ENCODE results near the gene UQCC2. TPM values are rescaled to one million over a fixed set of nuclear protein-coding genes. Genes with fewer than 3 reads are reported as not detected.

Gene UQCC2
- total and polyA plus RNA-seq, 7 experiments from 2014 or later, result 15.7 to 79.8 (median 27.6) TPM

DNA sequence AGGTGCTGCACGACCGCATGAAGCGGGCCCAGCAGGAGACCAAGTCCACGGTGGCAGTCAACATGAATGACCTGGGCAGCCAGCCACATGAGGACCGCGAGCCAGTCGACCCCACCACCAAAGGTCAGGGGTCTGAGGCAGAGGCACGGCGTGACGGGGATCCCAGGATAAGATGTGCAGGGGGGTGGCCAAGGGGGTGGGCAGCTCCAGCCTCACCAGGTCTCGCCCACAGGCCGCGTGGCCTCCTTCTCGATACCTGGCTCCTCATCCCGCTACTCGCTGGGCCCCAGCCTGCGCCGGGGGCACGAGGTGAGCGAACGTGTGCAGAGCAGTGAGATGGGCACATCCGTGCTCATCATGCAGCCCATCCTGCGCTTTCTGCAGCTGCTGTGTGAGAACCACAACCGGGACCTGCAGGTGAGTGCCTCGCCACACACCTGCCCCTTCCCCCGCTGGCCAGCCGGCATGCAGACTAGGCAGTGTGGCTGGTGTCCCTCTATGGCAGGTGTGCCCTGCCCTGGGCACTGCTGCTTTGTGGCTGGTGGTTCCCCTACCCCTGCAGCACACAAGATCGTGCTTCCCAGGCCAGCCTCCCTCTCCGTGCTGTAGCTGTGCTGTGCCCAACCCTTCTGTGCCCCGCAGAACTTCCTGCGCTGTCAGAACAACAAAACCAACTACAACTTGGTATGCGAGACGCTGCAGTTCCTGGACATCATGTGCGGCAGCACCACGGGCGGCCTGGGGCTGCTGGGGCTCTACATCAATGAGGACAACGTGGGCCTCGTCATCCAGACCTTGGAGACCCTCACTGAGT is 25.9 kb downstream of the UQCC2 start:
- intact Hi-C loops (cut with micrococcal nuclease), result no loop called here
- Histone ChIP-seq H3K27ac (ENCODE audit: low read depth, low read length) (no peak overlapping the region), H3K9me3 (ENCODE audit: control insufficient read depth in 2 of 3, low read length in 3 of 3) (no peaks in the 10 kb centered on the region), H3K4me1 (ENCODE audit: control insufficient read depth in 2 of 2, insufficient read depth in 2 of 2, low read length in 2 of 2) (peaks cover 0 to 11% of the 10 kb centered on the region in 2 donors), H3K4me3 (ENCODE audit: low read length) (no peak overlapping the region), H3K36me3 (ENCODE audit: control insufficient read depth in 2 of 3, insufficient read depth in 3 of 3, low read length in 3 of 3) (peaks cover 0 to 94% (median 19%) of the 10 kb centered on the region in 3 experiments), H3K27me3 (ENCODE audit: control insufficient read depth in 2 of 2, insufficient read depth in 2 of 2, low read length in 2 of 2) (no peaks in the 10 kb centered on the region)
- H3K9me3 Mint-ChIP-seq, result no peaks in the 10 kb centered on the region
- peaks cover 0 to 17% (median 0%) of the 10 kb centered on the region in 7 donors for H3K4me1 Mint-ChIP-seq
- CTCF ChIA-PET, result no interaction called here
- DNase-seq (no peak), ATAC-seq (no peak)
- H3K27me3 Mint-ChIP-seq, result no peaks in the 10 kb centered on the region
- no peak overlapping the region for H3K4me3 Mint-ChIP-seq
- peaks cover 14 to 63% (median 21%) of the 10 kb centered on the region in 5 donors for H3K36me3 Mint-ChIP-seq
- POLR2A ChIA-PET, result interaction anchor here (1.3 kb wide), 1 partner anchor 15 kb away, joined by 3 read pairs; no protein-coding TSS in a partner anchor
- H3K27ac Mint-ChIP-seq, result peak overlapping the region in 3 of 9 donors; percentile 41 to 51 (median 46)

DNA sequence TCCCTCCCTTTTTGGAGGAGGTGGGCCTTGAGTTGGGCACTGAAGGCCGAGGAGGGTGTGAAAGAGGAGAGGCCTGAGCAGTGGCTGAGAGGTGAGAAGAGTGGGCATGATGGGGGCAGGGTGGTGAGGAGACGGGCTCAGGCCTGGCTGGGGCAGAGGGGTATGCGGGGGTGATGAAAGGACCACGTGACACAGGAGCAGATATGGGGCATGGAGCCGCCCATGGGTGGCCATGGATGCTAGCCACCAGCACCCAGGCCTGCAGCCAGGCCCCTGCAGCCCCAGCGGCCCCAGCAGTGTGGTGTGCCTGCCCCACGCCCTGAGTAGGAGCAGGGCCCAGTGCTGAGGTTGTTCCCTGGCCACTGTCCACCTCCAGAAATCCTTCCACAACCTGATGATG is 26.5 kb downstream of the UQCC2 start:
- no peaks in the 10 kb centered on the region for H3K9me3 Mint-ChIP-seq
- H3K36me3 ChIP-seq (ENCODE audit: control insufficient read depth in 2 of 3, insufficient read depth in 3 of 3, low read length in 3 of 3), result peaks cover 0 to 94% (median 25%) of the 10 kb centered on the region in 3 experiments
- H3K27me3 ChIP-seq (ENCODE audit: control insufficient read depth in 2 of 2, insufficient read depth in 2 of 2, low read length in 2 of 2), result no peaks in the 10 kb centered on the region
- H3K4me3 Mint-ChIP-seq, result no peak overlapping the region
- POLR2A ChIA-PET, result no interaction called here
- H3K9me3 ChIP-seq (ENCODE audit: control insufficient read depth in 2 of 3, low read length in 3 of 3), result no peaks in the 10 kb centered on the region
- intact Hi-C loops (cut with micrococcal nuclease), result no loop called here
- H3K4me1 Mint-ChIP-seq, result peaks cover 0 to 17% (median 0%) of the 10 kb centered on the region in 7 donors
- DNase-seq (no peak), ATAC-seq (no peak)
- peaks cover 0 to 11% of the 10 kb centered on the region in 2 donors for H3K4me1 ChIP-seq (ENCODE audit: control insufficient read depth in 2 of 2, insufficient read depth in 2 of 2, low read length in 2 of 2)
- H3K27me3 Mint-ChIP-seq, result no peaks in the 10 kb centered on the region
- no peak overlapping the region for H3K4me3 ChIP-seq (ENCODE audit: low read length)
- CTCF ChIA-PET, result interaction anchor here (0.5 kb wide), 1 partner anchor 1711 kb away, joined by 3 read pairs; no protein-coding TSS in a partner anchor
- H3K27ac ChIP-seq (ENCODE audit: low read depth, low read length), result no peak overlapping the region
- peaks cover 14 to 66% (median 21%) of the 10 kb centered on the region in 5 donors for H3K36me3 Mint-ChIP-seq
- H3K27ac Mint-ChIP-seq, result peak overlapping the region in 1 of 9 donors; percentile 41

DNA sequence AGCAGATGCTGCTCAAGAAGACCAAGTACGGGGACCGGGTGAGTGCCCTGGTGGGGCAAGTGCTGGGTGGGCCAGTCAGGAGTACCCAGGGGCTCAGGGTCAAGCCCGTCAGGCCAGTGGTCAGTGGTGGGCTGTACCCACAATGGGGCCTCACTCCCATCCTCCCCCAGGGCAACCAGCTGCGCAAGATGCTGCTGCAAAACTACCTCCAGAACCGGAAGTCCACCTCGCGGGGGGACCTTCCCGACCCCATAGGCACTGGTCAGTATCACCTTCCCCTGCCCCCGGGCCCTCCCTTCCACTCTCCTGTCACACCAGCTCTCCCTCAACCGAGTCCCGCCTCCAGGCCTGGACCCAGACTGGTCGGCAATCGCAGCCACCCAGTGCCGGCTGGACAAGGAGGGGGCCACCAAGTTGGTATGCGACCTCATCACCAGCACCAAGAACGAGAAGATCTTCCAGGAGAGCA is 27.0 kb downstream of the UQCC2 start:
- Histone ChIP-seq H3K36me3 (ENCODE audit: control insufficient read depth in 2 of 3, insufficient read depth in 3 of 3, low read length in 3 of 3) (peaks cover 0 to 94% (median 26%) of the 10 kb centered on the region in 3 experiments), H3K27ac (ENCODE audit: low read depth, low read length) (no peak overlapping the region), H3K4me1 (ENCODE audit: control insufficient read depth in 2 of 2, insufficient read depth in 2 of 2, low read length in 2 of 2) (peaks cover 0 to 11% of the 10 kb centered on the region in 2 donors), H3K27me3 (ENCODE audit: control insufficient read depth in 2 of 2, insufficient read depth in 2 of 2, low read length in 2 of 2) (no peaks in the 10 kb centered on the region), H3K9me3 (ENCODE audit: control insufficient read depth in 2 of 3, low read length in 3 of 3) (no peaks in the 10 kb centered on the region), H3K4me3 (ENCODE audit: low read length) (no peak overlapping the region)
- ATAC-seq (no peak), DNase-seq (no peak)
- Mint-ChIP-seq H3K9me3 (no peaks in the 10 kb centered on the region), H3K27me3 (no peaks in the 10 kb centered on the region), H3K27ac (no peak overlapping the region), H3K4me3 (no peak overlapping the region), H3K36me3 (peaks cover 16 to 67% (median 17%) of the 10 kb centered on the region in 5 donors), H3K4me1 (peaks cover 0 to 17% (median 0%) of the 10 kb centered on the region in 7 donors)
- ChIA-PET POLR2A (interaction anchor here (1.3 kb wide), 1 partner anchor 13 kb away, joined by 4 read pairs; no protein-coding TSS in a partner anchor), CTCF (interaction anchor here (0.5 to 1.9 kb wide), 3 partner anchors 10 to 1710 kb away, joined by 3 to 6 read pairs (median 3); no protein-coding TSS in a partner anchor)
- intact Hi-C loops (cut with micrococcal nuclease), result no loop called here

DNA sequence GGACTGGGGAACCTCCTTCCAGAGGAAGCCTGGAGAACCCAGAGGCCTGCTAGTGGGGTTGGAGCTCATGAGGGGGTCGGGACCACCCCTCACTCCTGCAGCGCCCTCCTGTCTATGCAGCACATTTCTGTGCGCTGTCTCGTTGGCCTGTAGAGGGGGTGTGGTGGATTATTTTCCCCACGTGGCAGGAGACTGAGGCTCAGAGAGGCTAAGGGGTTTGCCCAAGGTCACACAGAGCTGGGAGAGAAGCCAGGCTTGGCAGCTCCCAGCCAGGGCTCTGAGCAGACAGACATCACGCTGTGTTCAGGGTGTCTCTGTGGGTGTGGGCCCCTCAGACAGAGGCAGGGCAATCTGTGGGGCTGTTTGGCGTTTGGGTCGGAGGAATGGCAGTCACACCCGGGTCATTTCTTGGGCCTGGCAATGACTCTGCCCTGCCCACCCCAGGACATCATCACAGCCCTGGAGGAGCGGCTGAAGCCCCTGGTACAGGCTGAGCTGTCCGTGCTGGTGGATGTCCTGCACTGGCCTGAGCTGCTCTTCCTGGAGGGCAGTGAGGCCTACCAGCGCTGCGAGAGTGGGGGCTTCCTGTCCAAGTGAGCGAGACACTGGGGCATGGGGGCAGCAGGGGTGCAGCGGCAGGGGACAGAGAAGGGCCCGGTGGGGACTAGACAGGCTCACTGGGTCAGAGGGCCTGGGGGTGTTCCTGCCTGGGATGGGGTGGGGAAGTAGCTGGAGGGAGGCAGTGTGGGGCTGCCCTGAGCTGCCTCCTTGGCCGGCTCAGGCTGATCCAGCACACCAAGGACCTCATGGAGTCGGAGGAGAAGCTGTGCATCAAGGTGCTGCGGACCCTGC is 27.7 kb downstream of the UQCC2 start:
- Histone ChIP-seq H3K36me3 (ENCODE audit: control insufficient read depth in 2 of 3, insufficient read depth in 3 of 3, low read length in 3 of 3) (peaks cover 0 to 94% (median 26%) of the 10 kb centered on the region in 3 experiments), H3K4me3 (ENCODE audit: low read length) (no peak overlapping the region), H3K27ac (ENCODE audit: low read depth, low read length) (peak overlapping the region; percentile 43), H3K9me3 (ENCODE audit: control insufficient read depth in 2 of 3, low read length in 3 of 3) (no peaks in the 10 kb centered on the region), H3K27me3 (ENCODE audit: control insufficient read depth in 2 of 2, insufficient read depth in 2 of 2, low read length in 2 of 2) (no peaks in the 10 kb centered on the region), H3K4me1 (ENCODE audit: control insufficient read depth in 2 of 2, insufficient read depth in 2 of 2, low read length in 2 of 2) (peaks cover 0 to 11% of the 10 kb centered on the region in 2 donors)
- Mint-ChIP-seq H3K27ac (peak overlapping the region in 3 of 9 donors; percentile 31 to 77 (median 66)), H3K9me3 (no peaks in the 10 kb centered on the region), H3K4me3 (no peak overlapping the region), H3K27me3 (no peaks in the 10 kb centered on the region), H3K4me1 (peaks cover 0 to 17% (median 0%) of the 10 kb centered on the region in 7 donors), H3K36me3 (peaks cover 10 to 66% (median 15%) of the 10 kb centered on the region in 5 donors)
- ATAC-seq (no peak), DNase-seq (no peak)
- ChIA-PET CTCF (interaction anchor here (0.6 to 1.9 kb wide), 4 partner anchors 10 to 98 kb away, joined by 3 to 6 read pairs (median 4); no protein-coding TSS in a partner anchor), POLR2A (interaction anchor here (1.1 to 1.3 kb wide), 2 partner anchors 13 to 27 kb away, joined by 3 to 4 read pairs; no protein-coding TSS in a partner anchor)
- intact Hi-C loops (cut with micrococcal nuclease), result no loop called here

DNA sequence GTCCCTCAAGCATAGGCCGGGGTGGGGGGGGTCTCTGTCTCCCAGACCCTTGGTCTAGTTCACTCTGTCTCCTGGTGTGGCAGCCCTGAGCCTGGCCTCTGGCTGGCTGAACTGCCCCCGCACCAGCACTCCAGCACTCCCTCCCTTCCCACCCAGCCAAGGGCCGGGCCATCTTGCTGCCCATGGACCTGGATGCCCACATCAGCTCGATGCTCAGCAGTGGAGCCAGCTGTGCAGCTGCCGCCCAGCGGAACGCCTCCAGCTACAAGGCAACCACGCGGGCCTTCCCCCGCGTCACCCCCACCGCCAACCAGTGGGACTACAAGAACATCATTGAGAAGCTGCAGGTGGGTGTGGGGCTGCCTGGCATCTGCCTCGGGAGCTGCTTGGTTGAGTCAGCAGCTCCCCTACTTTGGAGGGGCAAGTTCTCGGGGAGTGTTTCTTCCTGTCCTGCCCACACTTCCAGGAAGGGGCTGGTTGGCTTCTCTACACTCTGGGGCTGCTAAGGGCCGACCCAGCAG is 28.4 kb downstream of the UQCC2 start:
- H3K27ac ChIP-seq (ENCODE audit: low read depth, low read length), result peak overlapping the region; percentile 43
- intact Hi-C loops (cut with micrococcal nuclease), result no loop called here
- no peak overlapping the region for H3K4me3 ChIP-seq (ENCODE audit: low read length)
- peaks cover 0 to 11% of the 10 kb centered on the region in 2 donors for H3K4me1 ChIP-seq (ENCODE audit: control insufficient read depth in 2 of 2, insufficient read depth in 2 of 2, low read length in 2 of 2)
- ChIA-PET CTCF (interaction anchor here (0.5 to 1.9 kb wide), 4 partner anchors 10 to 1119 kb away, joined by 3 to 6 read pairs (median 4); no protein-coding TSS in a partner anchor), POLR2A (interaction anchor here (1.1 to 1.3 kb wide), 2 partner anchors 14 to 28 kb away, joined by 3 to 4 read pairs; no protein-coding TSS in a partner anchor)
- Mint-ChIP-seq H3K4me1 (peaks cover 0 to 17% (median 0%) of the 10 kb centered on the region in 7 donors), H3K27me3 (no peaks in the 10 kb centered on the region), H3K36me3 (peaks cover 10 to 64% (median 16%) of the 10 kb centered on the region in 5 donors), H3K27ac (peak overlapping the region in 5 of 9 donors; percentile 31 to 77 (median 66)), H3K9me3 (no peaks in the 10 kb centered on the region), H3K4me3 (peak overlapping the region in 1 of 10 donors; percentile 12)
- peak in 2 of 9 donors; percentile 23 to 39 for DNase-seq
- peak; percentile 52 for ATAC-seq
- no peaks in the 10 kb centered on the region for H3K9me3 ChIP-seq (ENCODE audit: control insufficient read depth in 2 of 3, low read length in 3 of 3)
- H3K36me3 ChIP-seq (ENCODE audit: control insufficient read depth in 2 of 3, insufficient read depth in 3 of 3, low read length in 3 of 3), result peaks cover 0 to 94% (median 26%) of the 10 kb centered on the region in 3 experiments
- H3K27me3 ChIP-seq (ENCODE audit: control insufficient read depth in 2 of 2, insufficient read depth in 2 of 2, low read length in 2 of 2), result no peaks in the 10 kb centered on the region

DNA sequence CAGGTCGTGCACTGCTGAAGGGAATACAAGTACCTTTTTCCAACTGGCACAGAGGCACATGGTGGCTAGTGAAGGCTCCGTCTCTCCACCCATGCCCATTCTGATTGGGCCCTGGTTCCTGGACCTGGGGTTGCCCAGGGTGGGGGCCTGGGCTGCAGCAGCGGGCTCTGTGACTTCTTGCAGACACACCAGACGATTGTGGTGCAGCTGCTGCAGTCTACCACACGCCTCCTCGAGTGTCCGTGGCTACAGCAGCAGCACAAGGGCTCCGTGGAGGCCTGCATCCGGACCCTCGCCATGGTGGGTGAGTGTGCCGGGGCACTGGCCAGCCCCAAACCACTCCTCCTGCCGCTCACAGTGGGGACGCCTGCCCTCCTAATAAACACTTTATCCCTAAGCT is 29.2 kb downstream of the UQCC2 start:
- H3K4me3 ChIP-seq (ENCODE audit: low read length), result no peak overlapping the region
- POLR2A ChIA-PET, result no interaction called here

More for the DNA sequence above, 29.2 kb downstream of the UQCC2 start:
- Mint-ChIP-seq H3K27ac (peak overlapping the region in 5 of 9 donors; percentile 10 to 73 (median 42)), H3K27me3 (no peaks in the 10 kb centered on the region), H3K4me3 (no peak overlapping the region), H3K9me3 (no peaks in the 10 kb centered on the region), H3K36me3 (peaks cover 13 to 70% (median 24%) of the 10 kb centered on the region in 5 donors), H3K4me1 (peaks cover 0 to 17% (median 0%) of the 10 kb centered on the region in 7 donors)
- no peaks in the 10 kb centered on the region for H3K27me3 ChIP-seq (ENCODE audit: control insufficient read depth in 2 of 2, insufficient read depth in 2 of 2, low read length in 2 of 2)
- H3K36me3 ChIP-seq (ENCODE audit: control insufficient read depth in 2 of 3, insufficient read depth in 3 of 3, low read length in 3 of 3), result peaks cover 0 to 94% (median 29%) of the 10 kb centered on the region in 3 experiments
- H3K27ac ChIP-seq (ENCODE audit: low read depth, low read length), result peak overlapping the region; percentile 43
- no peak for DNase-seq
- no peak for ATAC-seq
- intact Hi-C loops (cut with micrococcal nuclease), result no loop called here
- no peaks in the 10 kb centered on the region for H3K9me3 ChIP-seq (ENCODE audit: control insufficient read depth in 2 of 3, low read length in 3 of 3)
- CTCF ChIA-PET, result no interaction called here
- H3K4me1 ChIP-seq (ENCODE audit: control insufficient read depth in 2 of 2, insufficient read depth in 2 of 2, low read length in 2 of 2), result peaks cover 0 to 11% of the 10 kb centered on the region in 2 donors
